Endothelial cell of umbilical vein (primary cell): ENCODE results near the gene CD58. TPM values are rescaled to one million over a fixed set of nuclear protein-coding genes. Genes with fewer than 3 reads are reported as not detected.

Experiments used
- BruUV-seq: library from RNA; stranded (reverse); fragments of 400-500 nt; replicated peaks from 2 replicates; lab custom pipeline; 2021; lab: Mats Ljungman, UMichigan
- CTCF ChIA-PET: fragments of 300-600, 350-600 bp; sonication (Branson Sonifier 250); formaldehyde crosslinking; loops from one replicate; lab custom pipeline; 2021; ENCODE audit warnings: antibody characterized with exemption, inconsistent platforms; lab: Charles Lee
- POLR2A ChIA-PET: fragments of 300-600, 350-600 bp; sonication (Branson Sonifier 250); formaldehyde crosslinking; loops from one replicate; lab custom pipeline; 2021; ENCODE audit warnings: antibody characterized with exemption, inconsistent platforms; lab: Charles Lee
- DNase-seq: peaks from one replicate; pipeline ENCODE4 v3.0.0-alpha.2; 2011; ENCODE audit warnings: low read depth, low spot score
- FAIRE-seq: peaks from 2 replicates; lab custom pipeline; 2011; peaks lifted over from hg19 to GRCh38; lab: Jason Lieb, UNC
- H2AFZ ChIP-seq: 2 replicates; pipeline ENCODE4 v1.6.0; 2012; ENCODE audit warnings: low read depth, low read length, control low read depth, inconsistent platforms
- H3K27ac ChIP-seq: 2 replicates; pipeline ENCODE4 v1.5.1; 2011; ENCODE audit warnings: low read depth, mild to moderate bottlenecking, control low read depth, low read length, moderate library complexity; ENCODE audit not compliant: insufficient read depth
- H3K27me3 ChIP-seq, 2 experiments: 2 replicates each; pipeline versions ENCODE4 v1.6.0 to v1.6.1; 2011; ENCODE audit warnings: low read length in 2 of 2, mixed read lengths in 1 of 2; ENCODE audit not compliant: control insufficient read depth in 2 of 2, insufficient read depth in 2 of 2
- H3K36me3 ChIP-seq, 2 experiments: 2 replicates in 1 of 2; 3 replicates in 1 of 2; pipeline ENCODE4 v1.5.1; 2011; ENCODE audit warnings: low read length in 2 of 2, mild to moderate bottlenecking in 1 of 2, moderate library complexity in 1 of 2; ENCODE audit not compliant: control insufficient read depth in 2 of 2, insufficient read depth in 2 of 2; ENCODE audit errors: extremely low read depth in 1 of 2
- H3K4me1 ChIP-seq: 3 replicates; pipeline ENCODE4 v1.5.1; 2011; ENCODE audit warnings: mild to moderate bottlenecking, low read length; ENCODE audit not compliant: control insufficient read depth, insufficient read depth; ENCODE audit errors: extremely low read depth
- H3K4me2 ChIP-seq: 2 replicates; pipeline ENCODE4 v1.6.1; 2011; ENCODE audit warnings: low read length, control low read depth, mixed read lengths; ENCODE audit not compliant: insufficient read depth
- H3K4me3 ChIP-seq, 3 experiments: fragments of 200-600 bp in 1 of 3; sonication (generic), shearing (Covaris generic) in 1 of 3; replicated peaks in 1 of 3; 2 replicates each; pipeline ENCODE4 v1.5.1; 2011 to 2016; ENCODE audit warnings: control low read depth in 3 of 3, low read length in 3 of 3, mild to moderate bottlenecking in 2 of 3, inconsistent platforms in 1 of 3, low read depth in 1 of 3, moderate library complexity in 1 of 3; ENCODE audit not compliant: insufficient read depth in 1 of 3
- H3K79me2 ChIP-seq: 2 replicates; pipeline ENCODE4 v1.6.0; 2012; ENCODE audit warnings: low read length, inconsistent platforms; ENCODE audit not compliant: control insufficient read depth, insufficient read depth
- H3K9ac ChIP-seq: replicated peaks from 2 replicates; pipeline ENCODE3; 2011; ENCODE audit warnings: low read length, control low read depth; ENCODE audit not compliant: insufficient read depth; ENCODE audit errors: extremely low read depth
- H3K9me1 ChIP-seq: replicated peaks from 3 replicates; pipeline ENCODE4 v1.6.0; 2011; ENCODE audit warnings: mild to moderate bottlenecking, low read length; ENCODE audit not compliant: control insufficient read depth, insufficient read depth; ENCODE audit errors: extremely low read depth
- H3K9me3 ChIP-seq: replicated peaks from 2 replicates; pipeline ENCODE4 v1.5.1; 2012; ENCODE audit warnings: low read length, inconsistent platforms; ENCODE audit not compliant: control insufficient read depth, insufficient read depth
- H4K20me1 ChIP-seq: replicated peaks from 2 replicates; pipeline ENCODE3; 2011; ENCODE audit warnings: mild to moderate bottlenecking, low read length; ENCODE audit not compliant: control insufficient read depth, insufficient read depth; ENCODE audit errors: extremely low read depth
- EZH2 ChIP-seq: IDR thresholded peaks from 2 replicates; pipeline ENCODE4 v1.6.1; 2012; ENCODE audit warnings: borderline replicate concordance, low read depth, mild to moderate bottlenecking, moderate library complexity, low read length, inconsistent platforms; ENCODE audit not compliant: severe bottlenecking
- FOS ChIP-seq: IDR thresholded peaks from 2 replicates; pipeline ENCODE4 v1.6.1; 2011; ENCODE audit warnings: mild to moderate bottlenecking, low read length, moderate library complexity, borderline replicate concordance; ENCODE audit not compliant: insufficient read depth
- GATA2 ChIP-seq: IDR thresholded peaks from 2 replicates; pipeline ENCODE4 v1.7.0; 2011; ENCODE audit warnings: low read depth, mild to moderate bottlenecking, moderate library complexity, mixed read lengths, low read length; ENCODE audit not compliant: insufficient read length, insufficient read depth
- JUN ChIP-seq: IDR thresholded peaks from 2 replicates; pipeline ENCODE4 v1.6.1; 2011; ENCODE audit warnings: borderline replicate concordance, low read depth; ENCODE audit not compliant: insufficient read length, insufficient read depth
- MYC ChIP-seq: IDR thresholded peaks from one replicate; pipeline ENCODE4 v1.6.1; 2011; ENCODE audit warnings: mild to moderate bottlenecking, low read depth, low read length
- POLR2A ChIP-seq: IDR thresholded peaks from 2 replicates; pipeline ENCODE4 v1.6.1; 2012; ENCODE audit warnings: low read depth, mild to moderate bottlenecking, control low read depth, low read length
- POLR2AphosphoS5 ChIP-seq: IDR thresholded peaks from 2 replicates; pipeline ENCODE4 v1.6.1; 2012; ENCODE audit warnings: low read depth, mild to moderate bottlenecking, control low read depth, low read length, moderate library complexity; ENCODE audit not compliant: insufficient read depth
- dilution Hi-C: fragments of 300-500 bp; cut with MboI; formaldehyde crosslinking; loops from one replicate; pipeline ENCODE4 v1.15.0; 2019; ENCODE audit warnings: low sequenced_read_pairs; ENCODE audit not compliant: extremely low pct_ligation_motif_present
- intact Hi-C: fragments of 100-400 bp; cut with micrococcal nuclease; formaldehyde crosslinking; loops from one replicate; pipeline ENCODE4 v1.10.0; 2022
- polyA plus RNA-seq, 4 experiments: library from polyadenylated mRNA; depleted of rRNA in 3 of 4; stranded (reverse) in 3 of 4; unstranded in 1 of 4; fragments of >200 nt; gene quantifications; 2 replicates each; pipeline versions ENCODE4 v1.2.1 to v1.2.3, GENCODE V29; 2011 to 2012; ENCODE audit warnings: missing spikeins in 1 of 4
- total RNA-seq: library from RNA; stranded (reverse); gene quantifications from 2 replicates; pipeline ENCODE4 v1.2.3, GENCODE V29; 2021
- TF ChIP-seq, protein P1 (sequence below), 2 donors: IDR thresholded peaks; 1 replicate in 1 of 2; 2 replicates in 1 of 2; pipeline ENCODE4 v1.5.1; 2011; ENCODE audit warnings: low read length in 2 of 2, mild to moderate bottlenecking in 2 of 2, moderate library complexity in 2 of 2, control low read depth in 1 of 2, inconsistent platforms in 1 of 2, low read depth in 1 of 2; ENCODE audit not compliant: insufficient read depth in 1 of 2; ENCODE audit errors: extremely low read depth in 1 of 2
- TF ChIP-seq, protein P2 (sequence below): IDR thresholded peaks from 2 replicates; pipeline ENCODE4 v1.6.1; 2011; ENCODE audit not compliant: insufficient read depth, insufficient read length

Gene CD58
- total and polyA plus RNA-seq, 2 donors (not counting 3 experiments of a cell fraction or from before 2014, with no cell fraction given), result 9.8 to 12.7 TPM

DNA sequence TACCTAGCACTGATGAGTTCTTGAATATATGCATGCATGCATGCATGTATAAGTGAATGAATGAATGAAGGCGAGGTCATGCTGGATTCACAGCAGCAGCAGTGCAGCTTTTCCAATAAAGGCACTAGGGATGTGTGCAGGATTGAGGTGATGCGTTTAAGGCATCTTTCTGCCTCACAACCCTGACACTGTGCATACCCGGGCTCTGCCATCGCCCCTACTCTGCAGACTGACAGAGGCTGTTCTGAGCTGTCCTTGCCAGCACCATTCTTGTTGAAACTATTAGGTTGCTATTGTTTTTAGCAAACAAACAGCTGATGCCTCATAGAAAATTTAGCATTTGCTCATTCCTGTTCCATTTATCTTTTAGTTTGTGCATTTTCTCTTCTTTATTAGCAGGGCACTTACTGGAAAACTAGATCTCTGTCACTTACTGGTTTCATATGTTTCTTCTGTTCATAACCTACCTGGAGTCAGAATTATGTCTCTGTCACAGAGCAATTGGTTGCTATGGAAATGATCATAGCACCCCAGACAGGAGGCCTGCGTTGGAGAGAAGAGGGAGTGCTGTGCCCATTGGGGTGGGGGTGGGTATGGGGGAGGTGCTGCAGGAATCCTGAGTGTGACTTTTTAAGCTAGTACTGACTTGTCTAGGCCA is 79.0 kb downstream of the CD58 start:
- ChIA-PET CTCF (interaction anchor here (2.5 to 3.6 kb wide), 2 partner anchors 352 to 353 kb away, joined by 19 to 34 read pairs; no protein-coding TSS in a partner anchor), POLR2A (no interaction called here)
- no peak overlapping the region for H3K27ac ChIP-seq
- TF ChIP-seq EZH2 (no peak), MYC (no peak)
- no peaks in the 10 kb centered on the region for H3K27me3 ChIP-seq
- no peak overlapping the region for H2AFZ ChIP-seq
- no peak for DNase-seq
- no peaks in the 10 kb centered on the region for H3K9me1 ChIP-seq
- peaks cover 28% of the 10 kb centered on the region for H3K4me1 ChIP-seq
- H3K79me2 ChIP-seq, result no peaks in the 10 kb centered on the region
- no peaks in the 10 kb centered on the region for H3K36me3 ChIP-seq
- no peaks in the 10 kb centered on the region for H4K20me1 ChIP-seq
- intact Hi-C loops, result no loop called here
- no peak for FAIRE-seq
- H3K9ac ChIP-seq, result no peak overlapping the region
- H3K4me3 ChIP-seq, result no peak overlapping the region
- dilution Hi-C loops, result loop anchor here (25.0 kb wide), 1 partner anchor 105 kb away; no protein-coding TSS in a partner anchor
- no peaks in the 10 kb centered on the region for H3K9me3 ChIP-seq
- no TSS peak for BruUV-seq
- no peak overlapping the region for H3K4me2 ChIP-seq

DNA sequence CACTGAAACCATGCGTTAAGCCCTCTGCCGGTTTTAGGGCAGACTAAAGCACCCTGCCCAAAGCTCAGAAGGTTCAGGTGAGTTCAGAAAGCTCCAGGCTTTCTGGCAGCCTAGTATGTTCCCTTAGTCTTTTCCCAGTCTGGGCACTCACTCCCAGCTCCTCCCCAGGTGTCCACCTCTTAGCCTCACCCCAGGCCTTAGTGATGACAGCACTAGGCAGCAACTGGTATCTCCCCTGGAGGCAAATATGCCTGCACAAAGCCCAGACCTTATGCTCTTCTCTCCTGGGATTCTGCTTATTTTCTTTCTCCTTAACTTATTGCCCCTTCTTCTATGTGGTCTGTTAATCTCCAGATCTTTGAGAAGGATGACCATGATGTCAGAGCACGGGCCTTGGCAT is 80.2 kb downstream of the CD58 start:
- no peak overlapping the region for H3K4me3 ChIP-seq
- H3K9me1 ChIP-seq, result no peaks in the 10 kb centered on the region
- dilution Hi-C loops, result loop anchor here (25.0 kb wide), 1 partner anchor 103 kb away; no protein-coding TSS in a partner anchor
- H3K27ac ChIP-seq, result no peak overlapping the region
- intact Hi-C loops, result no loop called here
- ChIA-PET CTCF (interaction anchor here (0.9 to 8.2 kb wide), 4 partner anchors 8 to 351 kb away, joined by 3 to 161 read pairs (median 11); no protein-coding TSS in a partner anchor), POLR2A (no interaction called here)
- H3K27me3 ChIP-seq, result no peaks in the 10 kb centered on the region
- no TSS peak for BruUV-seq
- no peaks in the 10 kb centered on the region for H3K9me3 ChIP-seq
- H3K79me2 ChIP-seq, result no peaks in the 10 kb centered on the region
- peaks cover 38% of the 10 kb centered on the region for H3K4me1 ChIP-seq
- FAIRE-seq (no peak), DNase-seq (no peak)
- no peak overlapping the region for H2AFZ ChIP-seq
- H3K9ac ChIP-seq, result no peak overlapping the region
- no peaks in the 10 kb centered on the region for H4K20me1 ChIP-seq
- H3K4me2 ChIP-seq, result no peak overlapping the region
- H3K36me3 ChIP-seq, result no peaks in the 10 kb centered on the region
- TF ChIP-seq, protein P1, sequence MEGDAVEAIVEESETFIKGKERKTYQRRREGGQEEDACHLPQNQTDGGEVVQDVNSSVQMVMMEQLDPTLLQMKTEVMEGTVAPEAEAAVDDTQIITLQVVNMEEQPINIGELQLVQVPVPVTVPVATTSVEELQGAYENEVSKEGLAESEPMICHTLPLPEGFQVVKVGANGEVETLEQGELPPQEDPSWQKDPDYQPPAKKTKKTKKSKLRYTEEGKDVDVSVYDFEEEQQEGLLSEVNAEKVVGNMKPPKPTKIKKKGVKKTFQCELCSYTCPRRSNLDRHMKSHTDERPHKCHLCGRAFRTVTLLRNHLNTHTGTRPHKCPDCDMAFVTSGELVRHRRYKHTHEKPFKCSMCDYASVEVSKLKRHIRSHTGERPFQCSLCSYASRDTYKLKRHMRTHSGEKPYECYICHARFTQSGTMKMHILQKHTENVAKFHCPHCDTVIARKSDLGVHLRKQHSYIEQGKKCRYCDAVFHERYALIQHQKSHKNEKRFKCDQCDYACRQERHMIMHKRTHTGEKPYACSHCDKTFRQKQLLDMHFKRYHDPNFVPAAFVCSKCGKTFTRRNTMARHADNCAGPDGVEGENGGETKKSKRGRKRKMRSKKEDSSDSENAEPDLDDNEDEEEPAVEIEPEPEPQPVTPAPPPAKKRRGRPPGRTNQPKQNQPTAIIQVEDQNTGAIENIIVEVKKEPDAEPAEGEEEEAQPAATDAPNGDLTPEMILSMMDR (IDR thresholded peaks at IDR 0.05; ENCODE audit: extremely low read depth in 1 of 2, insufficient read depth in 1 of 2, low read depth in 1 of 2, low read length in 2 of 2), result no peak
- TF ChIP-seq JUN (no peak), GATA2 (no peak), EZH2 (no peak), FOS (no peak), POLR2AphosphoS5 (no peak), MYC (no peak), POLR2A (no peak)
- TF ChIP-seq, protein P2, sequence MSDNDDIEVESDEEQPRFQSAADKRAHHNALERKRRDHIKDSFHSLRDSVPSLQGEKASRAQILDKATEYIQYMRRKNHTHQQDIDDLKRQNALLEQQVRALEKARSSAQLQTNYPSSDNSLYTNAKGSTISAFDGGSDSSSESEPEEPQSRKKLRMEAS, result no peak
